Testis (tissue), 2 donors: ENCODE data around the gene SMTNL2.

Experiments
- CTCF ChIP-seq, 3 experiments: fragments of 450-650 bp in 2 of 3; fragments of 200-600 bp in 1 of 3; sonication (generic) in 1 of 3; IDR thresholded peaks; one replicate each; pipeline ENCODE4 v1.5.1; 2016 to 2019; ENCODE audit warnings: antibody characterized with exemption in 3 of 3, mild to moderate bottlenecking in 2 of 3, moderate library complexity in 1 of 3
- POLR2A ChIP-seq: fragments of 450-650 bp; IDR thresholded peaks from one replicate; pipeline ENCODE4 v1.6.1; 2017; ENCODE audit warnings: antibody characterized with exemption, mild to moderate bottlenecking, moderate library complexity

- no peak for TF ChIP-seq CTCF (IDR thresholded peaks at IDR 0.05)
- TF ChIP-seq POLR2A: no peak
Observed at GRCh38 chr17:4577386-4577993, 6.8 kb upstream of the SMTNL2 start.
